Measurements from ENCODE around the gene OR2AE1.

Gene OR2AE1

DNA sequence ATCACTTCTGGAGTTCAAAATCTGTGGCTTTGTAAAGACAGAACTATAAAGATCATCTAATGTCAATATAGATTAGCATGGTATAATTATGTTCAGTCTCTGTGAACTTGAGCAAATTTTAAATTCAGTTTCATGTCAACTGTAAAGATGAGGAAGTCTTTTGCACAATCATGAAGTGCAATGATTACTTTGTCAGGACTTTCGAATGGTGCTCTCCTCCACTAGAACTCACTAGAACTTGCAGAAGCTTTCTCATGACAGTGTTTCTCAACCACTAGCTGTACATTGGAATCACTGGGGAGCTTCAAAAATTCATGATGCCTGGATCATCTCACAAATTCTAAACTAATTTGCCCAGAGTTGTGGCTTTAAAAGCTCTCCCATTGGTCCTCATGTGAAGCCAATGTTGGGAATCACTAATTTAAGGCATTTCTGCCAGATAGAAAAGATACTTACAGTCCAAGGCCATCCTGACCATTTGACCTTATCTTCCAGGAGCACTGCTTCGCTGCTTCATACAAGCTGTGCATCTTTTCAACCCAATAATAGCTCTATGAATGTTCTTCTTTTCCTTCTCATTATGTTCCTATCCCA lies 12.9 kb downstream of the OR2AE1 start:
- Histone ChIP-seq H3K27me3 (ENCODE audit: low read length) (no peaks in the 10 kb centered on the region), H3K4me2 (ENCODE audit: low read depth, low read length, poor library complexity, severe bottlenecking) (no peak overlapping the region), H4K20me1 (ENCODE audit: low read depth, low read length) (no peaks in the 10 kb centered on the region), H3K4me3 (ENCODE audit: insufficient read depth, low read length, poor library complexity, severe bottlenecking) (no peak overlapping the region), H3K79me2 (ENCODE audit: insufficient read depth, low read length) (no peaks in the 10 kb centered on the region), H3K9me2 (replicated peaks; ENCODE audit: insufficient read depth, low read length) (no peaks in the 10 kb centered on the region), H3K9me3 (ENCODE audit: insufficient read depth, low read length) (no peaks in the 10 kb centered on the region), H3K27ac (ENCODE audit: low read depth, low read length) (no peak overlapping the region), H3K36me3 (ENCODE audit: low read length) (no peaks in the 10 kb centered on the region), H3K9ac (ENCODE audit: low read length) (no peak overlapping the region), H3F3A (ENCODE audit: insufficient read depth) (no peaks in the 10 kb centered on the region), H2AFZ (ENCODE audit: low read depth, low read length, severe bottlenecking) (no peak overlapping the region)
- no peak for TF ChIP-seq EZH2phosphoT487 (conservative IDR thresholded peaks at IDR 0.05; ENCODE audit: low read length)
- TF ChIP-seq, protein P1, sequence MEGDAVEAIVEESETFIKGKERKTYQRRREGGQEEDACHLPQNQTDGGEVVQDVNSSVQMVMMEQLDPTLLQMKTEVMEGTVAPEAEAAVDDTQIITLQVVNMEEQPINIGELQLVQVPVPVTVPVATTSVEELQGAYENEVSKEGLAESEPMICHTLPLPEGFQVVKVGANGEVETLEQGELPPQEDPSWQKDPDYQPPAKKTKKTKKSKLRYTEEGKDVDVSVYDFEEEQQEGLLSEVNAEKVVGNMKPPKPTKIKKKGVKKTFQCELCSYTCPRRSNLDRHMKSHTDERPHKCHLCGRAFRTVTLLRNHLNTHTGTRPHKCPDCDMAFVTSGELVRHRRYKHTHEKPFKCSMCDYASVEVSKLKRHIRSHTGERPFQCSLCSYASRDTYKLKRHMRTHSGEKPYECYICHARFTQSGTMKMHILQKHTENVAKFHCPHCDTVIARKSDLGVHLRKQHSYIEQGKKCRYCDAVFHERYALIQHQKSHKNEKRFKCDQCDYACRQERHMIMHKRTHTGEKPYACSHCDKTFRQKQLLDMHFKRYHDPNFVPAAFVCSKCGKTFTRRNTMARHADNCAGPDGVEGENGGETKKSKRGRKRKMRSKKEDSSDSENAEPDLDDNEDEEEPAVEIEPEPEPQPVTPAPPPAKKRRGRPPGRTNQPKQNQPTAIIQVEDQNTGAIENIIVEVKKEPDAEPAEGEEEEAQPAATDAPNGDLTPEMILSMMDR (IDR thresholded peaks at IDR 0.05; ENCODE audit: insufficient read depth, low read length, poor library complexity, severe bottlenecking) = no peak

DNA sequence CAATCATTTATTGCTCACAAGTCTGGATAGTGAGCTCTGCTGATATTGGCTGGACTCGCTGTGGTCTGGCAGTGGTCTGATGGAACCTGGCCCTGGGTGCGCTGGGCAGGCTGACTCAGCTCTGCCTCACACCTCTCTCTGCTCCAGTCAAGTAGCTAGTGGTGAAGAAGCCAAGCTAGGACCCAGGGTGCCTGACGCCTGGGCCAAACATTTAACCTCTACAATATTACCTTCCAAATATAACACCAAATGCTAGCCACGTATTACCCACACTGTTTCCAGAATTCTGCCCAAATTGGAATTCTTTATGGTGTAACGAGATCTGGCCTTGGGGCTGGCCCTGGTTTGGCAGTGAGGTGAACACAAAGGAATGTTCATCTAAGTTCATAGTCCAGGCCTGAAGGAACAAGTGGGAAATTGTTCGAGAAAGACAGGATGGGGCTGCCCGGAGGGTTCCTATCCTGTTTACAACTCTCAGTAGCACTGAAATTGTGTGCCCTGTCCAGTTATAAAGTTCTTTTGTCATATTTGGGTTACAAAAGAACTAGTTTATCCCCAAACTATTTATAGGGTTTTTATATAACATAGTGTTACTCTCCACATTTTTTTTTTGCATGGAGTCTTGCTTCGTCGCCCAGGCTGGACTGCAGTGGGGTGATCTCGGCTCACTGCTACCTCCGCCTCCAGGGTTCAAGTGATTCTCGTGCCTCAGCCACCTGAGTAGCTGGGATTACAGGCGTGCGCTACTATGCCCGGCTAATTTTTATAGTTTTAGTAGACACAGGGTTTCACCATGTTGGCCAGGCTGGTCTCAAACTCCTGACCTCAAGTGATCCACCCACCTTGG lies 16.3 kb downstream of the OR2AE1 start:
- Histone ChIP-seq H3K36me3 (ENCODE audit: low read length) (no peaks in the 10 kb centered on the region), H2AFZ (ENCODE audit: low read depth, low read length, severe bottlenecking) (no peak overlapping the region), H3K27ac (ENCODE audit: low read depth, low read length) (no peak overlapping the region), H3K4me2 (ENCODE audit: low read depth, low read length, poor library complexity, severe bottlenecking) (no peak overlapping the region), H3K9me3 (ENCODE audit: insufficient read depth, low read length) (no peaks in the 10 kb centered on the region), H3K9ac (ENCODE audit: low read length) (no peak overlapping the region), H3K4me3 (ENCODE audit: insufficient read depth, low read length, poor library complexity, severe bottlenecking) (no peak overlapping the region), H3K9me2 (replicated peaks; ENCODE audit: insufficient read depth, low read length) (no peaks in the 10 kb centered on the region), H3K79me2 (ENCODE audit: insufficient read depth, low read length) (no peaks in the 10 kb centered on the region), H3K27me3 (ENCODE audit: low read length) (no peaks in the 10 kb centered on the region), H4K20me1 (ENCODE audit: low read depth, low read length) (no peaks in the 10 kb centered on the region), H3F3A (ENCODE audit: insufficient read depth) (no peaks in the 10 kb centered on the region)
- TF ChIP-seq, protein P1 (IDR thresholded peaks at IDR 0.05; ENCODE audit: insufficient read depth, low read length, poor library complexity, severe bottlenecking) = no peak
- TF ChIP-seq EZH2phosphoT487 (conservative IDR thresholded peaks at IDR 0.05; ENCODE audit: low read length) = no peak

DNA sequence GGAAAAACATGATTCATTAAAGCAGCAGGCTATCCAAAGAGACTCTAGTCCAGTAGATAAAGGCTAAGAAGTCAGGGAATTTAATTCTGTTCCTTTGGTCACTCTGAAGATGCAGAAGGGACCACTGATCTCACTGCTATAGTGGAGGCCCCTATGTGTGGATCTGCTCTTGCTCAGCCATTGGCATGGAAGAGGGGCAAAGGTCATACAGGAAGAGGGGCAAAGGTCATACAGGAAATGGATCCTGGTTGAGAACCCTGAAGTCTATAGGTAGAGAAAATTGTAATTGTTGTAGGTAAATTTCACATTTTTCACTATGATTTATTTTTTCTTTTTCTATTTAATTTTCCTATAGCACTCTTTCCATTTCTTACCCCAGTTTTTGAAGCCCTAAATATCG lies 21.6 kb downstream of the OR2AE1 start:
- Histone ChIP-seq H3K4me3 (ENCODE audit: insufficient read depth, low read length, poor library complexity, severe bottlenecking) (no peak overlapping the region), H3K4me2 (ENCODE audit: low read depth, low read length, poor library complexity, severe bottlenecking) (no peak overlapping the region), H3K36me3 (ENCODE audit: low read length) (no peaks in the 10 kb centered on the region), H3K9ac (ENCODE audit: low read length) (no peak overlapping the region), H3K27me3 (ENCODE audit: low read length) (no peaks in the 10 kb centered on the region), H3K79me2 (ENCODE audit: insufficient read depth, low read length) (no peaks in the 10 kb centered on the region), H3F3A (ENCODE audit: insufficient read depth) (no peaks in the 10 kb centered on the region), H3K27ac (ENCODE audit: low read depth, low read length) (no peak overlapping the region), H4K20me1 (ENCODE audit: low read depth, low read length) (no peaks in the 10 kb centered on the region), H3K9me3 (ENCODE audit: insufficient read depth, low read length) (no peaks in the 10 kb centered on the region), H3K9me2 (replicated peaks; ENCODE audit: insufficient read depth, low read length) (no peaks in the 10 kb centered on the region), H2AFZ (ENCODE audit: low read depth, low read length, severe bottlenecking) (no peak overlapping the region)
- TF ChIP-seq, protein P1 (IDR thresholded peaks at IDR 0.05; ENCODE audit: insufficient read depth, low read length, poor library complexity, severe bottlenecking) = no peak
- no peak for TF ChIP-seq EZH2phosphoT487 (conservative IDR thresholded peaks at IDR 0.05; ENCODE audit: low read length)
